ENCODE data around the gene CD48. TPM values are rescaled to one million over a fixed set of nuclear protein-coding genes. Genes with fewer than 3 reads are reported as not detected.

CD48 gene
- total RNA-seq, 1 experiment from 2014 or later = 0.20 TPM

DNA sequence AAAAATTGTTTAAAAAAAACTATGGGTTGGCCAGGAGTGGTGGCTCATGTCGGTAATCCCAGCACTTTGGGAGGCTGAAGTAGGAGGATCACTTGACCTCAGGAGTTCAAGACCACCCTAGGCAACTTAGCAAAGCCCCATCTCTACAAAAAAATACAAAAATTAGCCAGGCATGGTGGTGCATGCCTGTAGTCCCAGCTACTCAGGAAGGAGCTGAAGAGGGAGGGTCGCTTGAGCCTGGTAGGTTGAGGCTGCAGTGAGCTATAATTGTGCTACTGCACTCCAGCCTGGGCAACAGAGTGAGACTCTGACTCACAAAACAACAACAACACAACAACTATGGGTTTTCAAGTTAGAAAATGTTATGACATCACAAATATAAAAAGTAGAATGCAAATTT, 43.8 kb upstream of the CD48 start:
- POLR2A ChIA-PET = no interaction called here
- CTCF ChIA-PET = no interaction called here
- ATAC-seq (no peak), DNase-seq (ENCODE audit: low read depth, low spot score) (no peak)
- Histone ChIP-seq H3K27ac (ENCODE audit: low read depth, low read length) (no peak overlapping the region), H4K20me1 (ENCODE audit: insufficient read depth) (no peaks in the 10 kb centered on the region), H3K4me1 (ENCODE audit: control insufficient read depth in 1 of 2, insufficient read depth in 2 of 2, low read length in 2 of 2) (no peaks in the 10 kb centered on the region), H2AFZ (ENCODE audit: low read depth, low read length, poor library complexity, severe bottlenecking) (no peak overlapping the region), H3K9me2 (ENCODE audit: insufficient read depth) (no peaks in the 10 kb centered on the region), H3K9ac (ENCODE audit: low read length) (no peak overlapping the region), H3K36me3 (ENCODE audit: control insufficient read depth in 1 of 2, insufficient read depth in 2 of 2, low read length in 2 of 2) (no peaks in the 10 kb centered on the region), H3K4me3 (replicated peaks in 1 of 2; ENCODE audit: low read depth in 1 of 2, low read length in 2 of 2) (no peak overlapping the region), H3K9me3 (ENCODE audit: control insufficient read depth in 1 of 2, insufficient read depth in 1 of 2, low read depth in 1 of 2, low read length in 2 of 2) (no peaks in the 10 kb centered on the region), H3K27me3 (ENCODE audit: insufficient read depth, low read length) (peaks cover 7% of the 10 kb centered on the region; the same call in 1 of the 2 replicates), H3K4me2 (ENCODE audit: low read length) (no peak overlapping the region), H3K79me2 (ENCODE audit: insufficient read depth, low read length) (no peaks in the 10 kb centered on the region)
- TF ChIP-seq EZH2 (IDR thresholded peaks at IDR 0.05) = no peak
- TF ChIP-seq SRF (IDR thresholded peaks at IDR 0.05; ENCODE audit: low read depth) = no peak
- TF ChIP-seq, protein P1, sequence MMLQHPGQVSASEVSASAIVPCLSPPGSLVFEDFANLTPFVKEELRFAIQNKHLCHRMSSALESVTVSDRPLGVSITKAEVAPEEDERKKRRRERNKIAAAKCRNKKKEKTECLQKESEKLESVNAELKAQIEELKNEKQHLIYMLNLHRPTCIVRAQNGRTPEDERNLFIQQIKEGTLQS (IDR thresholded peaks at IDR 0.05) = no peak
- TF ChIP-seq POLR2AphosphoS5 (IDR thresholded peaks at IDR 0.05; ENCODE audit: low read depth, low read length) = no peak
- intact Hi-C loops (cut with micrococcal nuclease) = no loop called here
- BruUV-seq (replicated peaks) = no TSS peak
- RAD21 ChIA-PET (ENCODE audit: low non-redundant PET in 1 of 2, low total read pairs in 2 of 2, uncharacterized antibody in 2 of 2, unreplicated experiment in 2 of 2) = no interaction called here

DNA sequence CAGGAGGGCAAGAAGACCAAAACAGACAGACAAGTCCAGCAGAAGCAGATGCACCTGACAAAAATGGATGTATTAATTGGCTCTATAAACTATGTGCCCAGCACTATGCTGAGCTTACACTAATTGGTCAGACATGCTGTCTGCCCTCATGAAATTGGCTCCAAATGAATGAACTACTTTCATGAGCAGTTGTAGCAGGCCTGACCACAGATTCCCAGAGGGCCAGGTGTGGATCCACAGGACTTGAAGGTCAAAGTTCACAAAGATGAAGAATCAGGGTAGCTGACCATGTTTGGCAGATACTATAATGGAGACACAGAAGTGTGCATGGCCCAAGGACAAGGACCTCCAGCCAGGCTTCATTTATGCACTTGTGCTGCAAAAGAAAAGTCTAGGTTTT, 42.0 kb upstream of the CD48 start:
- no peaks in the 10 kb centered on the region for H3K4me1 ChIP-seq (ENCODE audit: control insufficient read depth in 1 of 2, insufficient read depth in 2 of 2, low read length in 2 of 2)
- no peak overlapping the region for H3K9ac ChIP-seq (ENCODE audit: low read length)
- H3K4me3 ChIP-seq (replicated peaks in 1 of 2; ENCODE audit: low read depth in 1 of 2, low read length in 2 of 2) = no peak overlapping the region
- CTCF ChIA-PET = interaction anchor here (1.3 kb wide), 1 partner anchor 15 kb away, joined by 3 read pairs; no protein-coding TSS in a partner anchor
- peaks cover 7% of the 10 kb centered on the region; the same call in 1 of the 2 replicates for H3K27me3 ChIP-seq (ENCODE audit: insufficient read depth, low read length)
- intact Hi-C loops (cut with micrococcal nuclease) = no loop called here
- H3K36me3 ChIP-seq (ENCODE audit: control insufficient read depth in 1 of 2, insufficient read depth in 2 of 2, low read length in 2 of 2) = no peaks in the 10 kb centered on the region
- RAD21 ChIA-PET (ENCODE audit: low non-redundant PET in 1 of 2, low total read pairs in 2 of 2, uncharacterized antibody in 2 of 2, unreplicated experiment in 2 of 2) = no interaction called here
- H3K9me3 ChIP-seq (ENCODE audit: control insufficient read depth in 1 of 2, insufficient read depth in 1 of 2, low read depth in 1 of 2, low read length in 2 of 2) = no peaks in the 10 kb centered on the region
- H3K4me2 ChIP-seq (ENCODE audit: low read length) = no peak overlapping the region
- H2AFZ ChIP-seq (ENCODE audit: low read depth, low read length, poor library complexity, severe bottlenecking) = no peak overlapping the region
- ATAC-seq = no peak
- H3K9me2 ChIP-seq (ENCODE audit: insufficient read depth) = no peaks in the 10 kb centered on the region
- no peaks in the 10 kb centered on the region for H3K79me2 ChIP-seq (ENCODE audit: insufficient read depth, low read length)
- no peak overlapping the region for H3K27ac ChIP-seq (ENCODE audit: low read depth, low read length)
- no peak for DNase-seq (ENCODE audit: low read depth, low spot score)
- no peaks in the 10 kb centered on the region for H4K20me1 ChIP-seq (ENCODE audit: insufficient read depth)
- BruUV-seq (replicated peaks) = no TSS peak
- POLR2A ChIA-PET = no interaction called here
- TF ChIP-seq POLR2A (IDR thresholded peaks at IDR 0.05; ENCODE audit: borderline replicate concordance, extremely low read depth, insufficient read depth, insufficient read length) = no peak
- TF ChIP-seq FOSL1 (IDR thresholded peaks at IDR 0.05; ENCODE audit: low read depth) = no peak
- no peak for TF ChIP-seq POLR2AphosphoS5 (IDR thresholded peaks at IDR 0.05; ENCODE audit: low read depth, low read length)
- TF ChIP-seq, protein P2, sequence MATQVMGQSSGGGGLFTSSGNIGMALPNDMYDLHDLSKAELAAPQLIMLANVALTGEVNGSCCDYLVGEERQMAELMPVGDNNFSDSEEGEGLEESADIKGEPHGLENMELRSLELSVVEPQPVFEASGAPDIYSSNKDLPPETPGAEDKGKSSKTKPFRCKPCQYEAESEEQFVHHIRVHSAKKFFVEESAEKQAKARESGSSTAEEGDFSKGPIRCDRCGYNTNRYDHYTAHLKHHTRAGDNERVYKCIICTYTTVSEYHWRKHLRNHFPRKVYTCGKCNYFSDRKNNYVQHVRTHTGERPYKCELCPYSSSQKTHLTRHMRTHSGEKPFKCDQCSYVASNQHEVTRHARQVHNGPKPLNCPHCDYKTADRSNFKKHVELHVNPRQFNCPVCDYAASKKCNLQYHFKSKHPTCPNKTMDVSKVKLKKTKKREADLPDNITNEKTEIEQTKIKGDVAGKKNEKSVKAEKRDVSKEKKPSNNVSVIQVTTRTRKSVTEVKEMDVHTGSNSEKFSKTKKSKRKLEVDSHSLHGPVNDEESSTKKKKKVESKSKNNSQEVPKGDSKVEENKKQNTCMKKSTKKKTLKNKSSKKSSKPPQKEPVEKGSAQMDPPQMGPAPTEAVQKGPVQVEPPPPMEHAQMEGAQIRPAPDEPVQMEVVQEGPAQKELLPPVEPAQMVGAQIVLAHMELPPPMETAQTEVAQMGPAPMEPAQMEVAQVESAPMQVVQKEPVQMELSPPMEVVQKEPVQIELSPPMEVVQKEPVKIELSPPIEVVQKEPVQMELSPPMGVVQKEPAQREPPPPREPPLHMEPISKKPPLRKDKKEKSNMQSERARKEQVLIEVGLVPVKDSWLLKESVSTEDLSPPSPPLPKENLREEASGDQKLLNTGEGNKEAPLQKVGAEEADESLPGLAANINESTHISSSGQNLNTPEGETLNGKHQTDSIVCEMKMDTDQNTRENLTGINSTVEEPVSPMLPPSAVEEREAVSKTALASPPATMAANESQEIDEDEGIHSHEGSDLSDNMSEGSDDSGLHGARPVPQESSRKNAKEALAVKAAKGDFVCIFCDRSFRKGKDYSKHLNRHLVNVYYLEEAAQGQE (IDR thresholded peaks at IDR 0.05; ENCODE audit: low read depth) = no peak
- TF ChIP-seq YY1 (IDR thresholded peaks at IDR 0.05; ENCODE audit: extremely low read depth, insufficient replicate concordance, low read depth, low read length) = no peak
- no peak for TF ChIP-seq ZFX (IDR thresholded peaks at IDR 0.05)
- TF ChIP-seq CBX3 (IDR thresholded peaks at IDR 0.05; ENCODE audit: low read depth) = no peak
- TF ChIP-seq, protein P3, sequence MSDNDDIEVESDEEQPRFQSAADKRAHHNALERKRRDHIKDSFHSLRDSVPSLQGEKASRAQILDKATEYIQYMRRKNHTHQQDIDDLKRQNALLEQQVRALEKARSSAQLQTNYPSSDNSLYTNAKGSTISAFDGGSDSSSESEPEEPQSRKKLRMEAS (IDR thresholded peaks at IDR 0.05) = no peak
